A549 treated with Hydrocortisone at 1 μM for 4 hours (cell line): ENCODE data around the gene WFDC9. TPM values are rescaled to one million over a fixed set of nuclear protein-coding genes. Genes with fewer than 3 reads are reported as not detected.

Experiments used
- total RNA-seq: library from RNA; stranded (reverse); fragments of 200-300 nt; extraction: Qiagen RNA extraction; gene quantifications from 5 replicates; pipeline ENCODE4 v1.2.3, GENCODE V29; 2022

Gene WFDC9
- not detected in 5 replicates for total RNA-seq

GRCh38 chr20:45631184-45631583 lies at the start of gene WFDC9:
Gene WFDC9, minus strand, starts transcription at chr20:45631284. Its CDS starts 21,103 bp downstream, at chr20:45610181.

GRCh38 chr20:45670139-45670538 lies 39.1 kb upstream of the WFDC9 start, which contains the start of gene WFDC11:
Gene WFDC11, minus strand, starts transcription at chr20:45670239. Its CDS starts 19,639 bp downstream, at chr20:45650600.

GRCh38 chr20:45629496-45630100 lies 1.5 kb downstream of the WFDC9 start, which contains the start of gene WFDC10A:
Gene WFDC10A, plus strand, starts transcription at chr20:45629739. Its CDS starts 75 bp downstream, at chr20:45629814.

GRCh38 chr20:45579184-45579583 lies 51.9 kb downstream of the WFDC9 start, which contains the start of gene WFDC8:
Gene WFDC8, minus strand, starts transcription at chr20:45579284. Its CDS starts 37 bp downstream, at chr20:45579247.

Other genes starting within 250 kb of the WFDC9 start
- gene DBNDD2, start 223.0 kb downstream of the WFDC9 start, total RNA-seq = 22.6 to 30.1 TPM (median 25.2 TPM) in 5 replicates
- 90.4 to 103 TPM (median 99.0 TPM) in 5 replicates for gene PIGT, start 215.1 kb downstream of the WFDC9 start, total RNA-seq
- 0.35 TPM in 1 of 5 replicates, not detected in the others for gene WFDC2, start 161.5 kb downstream of the WFDC9 start, total RNA-seq
- not detected in 5 replicates for gene SPINT3, start 115.7 kb downstream of the WFDC9 start, total RNA-seq
- gene WFDC6, start 91.8 kb downstream of the WFDC9 start, total RNA-seq = not detected in 5 replicates
- gene EPPIN, start 83.9 kb downstream of the WFDC9 start, total RNA-seq = not detected in 5 replicates
- gene WFDC8, start 52.0 kb downstream of the WFDC9 start, total RNA-seq = not detected in 5 replicates
- not detected in 5 replicates for gene WFDC10A, start 1.5 kb downstream of the WFDC9 start, total RNA-seq
- gene WFDC11, start 39.0 kb upstream of the WFDC9 start, total RNA-seq = not detected in 5 replicates
- gene WFDC13, start 70.8 kb upstream of the WFDC9 start, total RNA-seq = not detected in 5 replicates
- gene WFDC10B, start 73.7 kb upstream of the WFDC9 start, total RNA-seq = not detected in 5 replicates
- not detected in 5 replicates for gene SPINT4, start 91.1 kb upstream of the WFDC9 start, total RNA-seq
- not detected in 5 replicates for gene WFDC3, start 160.6 kb upstream of the WFDC9 start, total RNA-seq
- gene DNTTIP1, start 160.7 kb upstream of the WFDC9 start, total RNA-seq = 31.5 to 37.5 TPM (median 35.1 TPM) in 5 replicates
- gene UBE2C, start 181.4 kb upstream of the WFDC9 start, total RNA-seq = 205 to 246 TPM (median 237 TPM) in 5 replicates
- 0.13 to 0.28 TPM (median 0.23 TPM) in 4 of 5 replicates, not detected in the other for gene TNNC2, start 196.0 kb upstream of the WFDC9 start, total RNA-seq
- gene SNX21, start 202.5 kb upstream of the WFDC9 start, total RNA-seq = 8.5 to 10.1 TPM (median 9.2 TPM) in 5 replicates
- gene ACOT8, start 226.1 kb upstream of the WFDC9 start, total RNA-seq = 16.3 to 19.4 TPM (median 18.4 TPM) in 5 replicates
- 1.6 to 1.9 TPM (median 1.7 TPM) in 5 replicates for gene ZSWIM3, start 226.3 kb upstream of the WFDC9 start, total RNA-seq
- gene ZSWIM1, start 249.9 kb upstream of the WFDC9 start, total RNA-seq = 4.6 to 7.2 TPM (median 5.9 TPM) in 5 replicates